Peyer's patch (tissue), 4 donors: Measurements from ENCODE around the gene EEF2K.

ENCODE experiments used
- CTCF ChIP-seq, 6 experiments: fragments of 450-650 bp in 4 of 6; fragments of 200-600 bp in 2 of 6; sonication (generic) in 1 of 6; IDR thresholded peaks; one replicate each; pipeline ENCODE4 v1.5.1; 2017 to 2019; ENCODE audit warnings: antibody characterized with exemption in 6 of 6, mild to moderate bottlenecking in 3 of 6, moderate library complexity in 1 of 6
- POLR2A ChIP-seq, 2 donors: fragments of 450-650 bp; IDR thresholded peaks; one replicate each; pipeline ENCODE4 v1.5.1; 2017; ENCODE audit warnings: antibody characterized with exemption in 2 of 2, mild to moderate bottlenecking in 2 of 2, moderate library complexity in 2 of 2

- TF ChIP-seq CTCF (IDR thresholded peaks at IDR 0.05) (no peak), POLR2A (IDR thresholded peaks at IDR 0.05) (no peak)
Measured at GRCh38 chr16:22189473-22190080, 16.5 kb upstream of the EEF2K start.
